ENCODE measurements around the gene NFYC. TPM values are rescaled to one million over a fixed set of nuclear protein-coding genes. Genes with fewer than 3 reads are reported as not detected.
A peak's percentile ranks its signal among the peaks of the same experiment; 100 is the strongest.

Gene NFYC
- polyA plus RNA-seq, 1 of the 3 experiments (the other 2 are of a cell fraction) = 72.4 TPM

DNA sequence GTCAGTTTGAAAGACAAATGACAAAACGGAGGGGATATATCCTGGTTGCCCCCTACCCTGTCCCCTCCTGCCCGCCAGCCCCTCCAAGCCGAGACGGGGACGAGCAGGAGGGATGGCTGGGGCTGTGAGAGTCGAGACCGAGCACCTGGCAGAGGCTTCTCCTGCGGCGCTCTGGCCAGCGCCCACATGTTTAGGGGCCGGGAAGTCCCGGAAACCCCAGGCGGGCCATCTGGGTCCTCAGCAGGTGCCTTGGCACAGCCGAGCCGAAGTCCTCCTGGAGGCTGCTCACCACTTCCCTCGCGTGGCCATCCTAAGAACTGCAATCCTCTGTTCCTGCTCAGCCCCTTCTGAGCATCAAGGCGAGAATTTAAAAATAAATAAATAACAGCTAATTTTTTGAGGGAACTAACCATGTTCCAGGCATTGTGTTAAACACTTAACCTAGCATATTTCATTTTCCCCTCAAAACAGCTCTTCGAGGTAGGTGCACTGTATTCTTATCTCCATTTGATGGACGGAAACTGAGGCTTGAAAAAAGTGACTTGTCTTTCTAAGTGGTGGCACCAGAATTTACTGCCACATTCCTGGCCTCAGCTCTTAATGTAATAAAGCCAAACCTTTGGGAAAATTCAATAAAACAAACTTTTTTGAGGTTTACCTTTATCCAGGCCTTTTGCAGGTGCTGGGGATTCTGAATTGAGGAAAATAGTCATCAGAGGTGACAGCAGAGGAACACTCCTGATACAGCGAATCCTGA lies 22.6 kb upstream of the NFYC start (continued):
- TF ChIP-seq MXI1 (IDR thresholded peaks at IDR 0.05; ENCODE audit: low read depth, low read length) (peak; percentile 70; the same call in 1 of the 2 replicates), NRF1 (IDR thresholded peaks at IDR 0.05; ENCODE audit: low read depth, low read length) (peak; percentile 27; the same call in 1 of the 2 replicates), ELF1 (IDR thresholded peaks at IDR 0.05) (no peak), TCF12 (IDR thresholded peaks at IDR 0.05) (0 out of 2 replicates have a peak, but pooled peaks have one; percentile 15), TAF1 (IDR thresholded peaks at IDR 0.05; ENCODE audit: borderline replicate concordance, low read depth, low read length) (no peak), GABPA (IDR thresholded peaks at IDR 0.05; ENCODE audit: low read depth) (no peak), RXRA (IDR thresholded peaks at IDR 0.05; ENCODE audit: borderline replicate concordance, low read depth) (no peak), EP300 (IDR thresholded peaks at IDR 0.05; ENCODE audit: borderline replicate concordance in 1 of 2, low read depth in 1 of 2, low read length in 1 of 2) (no peak), FOXJ3 (CRISPR knock-in tag; IDR thresholded peaks at IDR 0.05) (no peak), EZH2phosphoT487 (IDR thresholded peaks at IDR 0.05; ENCODE audit: borderline replicate concordance, low read depth) (no peak), YY1 (IDR thresholded peaks at IDR 0.05; ENCODE audit: low read depth) (no peak), NFIC (IDR thresholded peaks at IDR 0.05; ENCODE audit: borderline replicate concordance) (no peak), MEF2A (IDR thresholded peaks at IDR 0.05; ENCODE audit: borderline replicate concordance, low read depth) (no peak), RFX5 (IDR thresholded peaks at IDR 0.05; ENCODE audit: low read length) (no peak), CHD2 (IDR thresholded peaks at IDR 0.05; ENCODE audit: low read length, partially characterized antibody) (peak; percentile 67), FOXM1 (IDR thresholded peaks at IDR 0.05; ENCODE audit: low read depth) (no peak), POLR2AphosphoS5 (IDR thresholded peaks at IDR 0.05; ENCODE audit: low read depth, low read length) (no peak), SMC3 (IDR thresholded peaks at IDR 0.05; ENCODE audit: low read depth, low read length) (peak; percentile 83), GATA2 (CRISPR knock-in tag; IDR thresholded peaks at IDR 0.05) (no peak)
- TF ChIP-seq, protein P1, sequence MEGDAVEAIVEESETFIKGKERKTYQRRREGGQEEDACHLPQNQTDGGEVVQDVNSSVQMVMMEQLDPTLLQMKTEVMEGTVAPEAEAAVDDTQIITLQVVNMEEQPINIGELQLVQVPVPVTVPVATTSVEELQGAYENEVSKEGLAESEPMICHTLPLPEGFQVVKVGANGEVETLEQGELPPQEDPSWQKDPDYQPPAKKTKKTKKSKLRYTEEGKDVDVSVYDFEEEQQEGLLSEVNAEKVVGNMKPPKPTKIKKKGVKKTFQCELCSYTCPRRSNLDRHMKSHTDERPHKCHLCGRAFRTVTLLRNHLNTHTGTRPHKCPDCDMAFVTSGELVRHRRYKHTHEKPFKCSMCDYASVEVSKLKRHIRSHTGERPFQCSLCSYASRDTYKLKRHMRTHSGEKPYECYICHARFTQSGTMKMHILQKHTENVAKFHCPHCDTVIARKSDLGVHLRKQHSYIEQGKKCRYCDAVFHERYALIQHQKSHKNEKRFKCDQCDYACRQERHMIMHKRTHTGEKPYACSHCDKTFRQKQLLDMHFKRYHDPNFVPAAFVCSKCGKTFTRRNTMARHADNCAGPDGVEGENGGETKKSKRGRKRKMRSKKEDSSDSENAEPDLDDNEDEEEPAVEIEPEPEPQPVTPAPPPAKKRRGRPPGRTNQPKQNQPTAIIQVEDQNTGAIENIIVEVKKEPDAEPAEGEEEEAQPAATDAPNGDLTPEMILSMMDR (IDR thresholded peaks at IDR 0.05) = peak; percentile 90
- TF ChIP-seq, protein P2, sequence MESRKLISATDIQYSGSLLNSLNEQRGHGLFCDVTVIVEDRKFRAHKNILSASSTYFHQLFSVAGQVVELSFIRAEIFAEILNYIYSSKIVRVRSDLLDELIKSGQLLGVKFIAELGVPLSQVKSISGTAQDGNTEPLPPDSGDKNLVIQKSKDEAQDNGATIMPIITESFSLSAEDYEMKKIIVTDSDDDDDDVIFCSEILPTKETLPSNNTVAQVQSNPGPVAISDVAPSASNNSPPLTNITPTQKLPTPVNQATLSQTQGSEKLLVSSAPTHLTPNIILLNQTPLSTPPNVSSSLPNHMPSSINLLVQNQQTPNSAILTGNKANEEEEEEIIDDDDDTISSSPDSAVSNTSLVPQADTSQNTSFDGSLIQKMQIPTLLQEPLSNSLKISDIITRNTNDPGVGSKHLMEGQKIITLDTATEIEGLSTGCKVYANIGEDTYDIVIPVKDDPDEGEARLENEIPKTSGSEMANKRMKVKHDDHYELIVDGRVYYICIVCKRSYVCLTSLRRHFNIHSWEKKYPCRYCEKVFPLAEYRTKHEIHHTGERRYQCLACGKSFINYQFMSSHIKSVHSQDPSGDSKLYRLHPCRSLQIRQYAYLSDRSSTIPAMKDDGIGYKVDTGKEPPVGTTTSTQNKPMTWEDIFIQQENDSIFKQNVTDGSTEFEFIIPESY (IDR thresholded peaks at IDR 0.05; ENCODE audit: borderline replicate concordance, low read depth) = no peak
- TF ChIP-seq, protein P3, sequence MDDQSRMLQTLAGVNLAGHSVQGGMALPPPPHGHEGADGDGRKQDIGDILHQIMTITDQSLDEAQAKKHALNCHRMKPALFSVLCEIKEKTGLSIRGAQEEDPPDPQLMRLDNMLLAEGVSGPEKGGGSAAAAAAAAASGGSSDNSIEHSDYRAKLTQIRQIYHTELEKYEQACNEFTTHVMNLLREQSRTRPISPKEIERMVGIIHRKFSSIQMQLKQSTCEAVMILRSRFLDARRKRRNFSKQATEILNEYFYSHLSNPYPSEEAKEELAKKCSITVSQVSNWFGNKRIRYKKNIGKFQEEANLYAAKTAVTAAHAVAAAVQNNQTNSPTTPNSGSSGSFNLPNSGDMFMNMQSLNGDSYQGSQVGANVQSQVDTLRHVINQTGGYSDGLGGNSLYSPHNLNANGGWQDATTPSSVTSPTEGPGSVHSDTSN (IDR thresholded peaks at IDR 0.05) = no peak
- TF ChIP-seq, protein P4, sequence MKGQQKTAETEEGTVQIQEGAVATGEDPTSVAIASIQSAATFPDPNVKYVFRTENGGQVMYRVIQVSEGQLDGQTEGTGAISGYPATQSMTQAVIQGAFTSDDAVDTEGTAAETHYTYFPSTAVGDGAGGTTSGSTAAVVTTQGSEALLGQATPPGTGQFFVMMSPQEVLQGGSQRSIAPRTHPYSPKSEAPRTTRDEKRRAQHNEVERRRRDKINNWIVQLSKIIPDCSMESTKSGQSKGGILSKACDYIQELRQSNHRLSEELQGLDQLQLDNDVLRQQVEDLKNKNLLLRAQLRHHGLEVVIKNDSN (IDR thresholded peaks at IDR 0.05; ENCODE audit: borderline replicate concordance, low read depth) = no peak
- TF ChIP-seq, protein P5, sequence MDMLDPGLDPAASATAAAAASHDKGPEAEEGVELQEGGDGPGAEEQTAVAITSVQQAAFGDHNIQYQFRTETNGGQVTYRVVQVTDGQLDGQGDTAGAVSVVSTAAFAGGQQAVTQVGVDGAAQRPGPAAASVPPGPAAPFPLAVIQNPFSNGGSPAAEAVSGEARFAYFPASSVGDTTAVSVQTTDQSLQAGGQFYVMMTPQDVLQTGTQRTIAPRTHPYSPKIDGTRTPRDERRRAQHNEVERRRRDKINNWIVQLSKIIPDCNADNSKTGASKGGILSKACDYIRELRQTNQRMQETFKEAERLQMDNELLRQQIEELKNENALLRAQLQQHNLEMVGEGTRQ (IDR thresholded peaks at IDR 0.05; ENCODE audit: borderline replicate concordance, low read depth, low read length) = no peak

Measured in SK-N-SH (cell line).